Thoracic aorta (tissue), 2 donors: ENCODE measurements around the gene ST6GALNAC4. TPM values are rescaled to one million over a fixed set of nuclear protein-coding genes. Genes with fewer than 3 reads are reported as not detected.

Experiments
- ATAC-seq: fragments of 150-250 bp; one replicate; pipeline ENCODE4 v1.8.0; 2017; ENCODE audit warnings: low read depth; ENCODE audit not compliant: insufficient number of reproducible peaks, low FRiP score
- DNase-seq: peaks from one replicate; pipeline ENCODE4 v3.0.0-alpha.2; 2020; ENCODE audit warnings: low spot score
- H3K27ac ChIP-seq, 2 donors: fragments of 200-600 bp; sonication (generic); 1 replicate in 1 of 2; 2 replicates in 1 of 2; pipeline ENCODE4 v1.5.1; 2016; ENCODE audit warnings: mild to moderate bottlenecking in 2 of 2, moderate library complexity in 2 of 2
- H3K27me3 ChIP-seq: fragments of 200-600 bp; sonication (generic); replicated peaks from 2 replicates; pipeline ENCODE4 v1.6.0; 2016; ENCODE audit warnings: mild to moderate bottlenecking; ENCODE audit not compliant: insufficient read depth
- H3K36me3 ChIP-seq: fragments of 200-600 bp; sonication (generic); one replicate; pipeline ENCODE4 v1.5.1; 2016
- H3K4me1 ChIP-seq, 2 donors: fragments of 200-600 bp; sonication (generic); 1 replicate in 1 of 2; 2 replicates in 1 of 2; pipeline versions ENCODE4 v1.5.1 to v1.6.0; 2016; ENCODE audit warnings: low read depth in 2 of 2, mild to moderate bottlenecking in 1 of 2; ENCODE audit not compliant: control insufficient read depth in 1 of 2
- H3K4me3 ChIP-seq: fragments of 200-600 bp; sonication (generic); 2 replicates; pipeline ENCODE4 v1.5.1; 2016; ENCODE audit warnings: mild to moderate bottlenecking
- H3K9me3 ChIP-seq: fragments of 200-600 bp; sonication (generic); 2 replicates; pipeline ENCODE4 v1.5.1; 2016
- CTCF ChIP-seq: fragments of 200-600 bp; sonication (generic); IDR thresholded peaks from one replicate; pipeline ENCODE4 v1.5.1; 2019; ENCODE audit warnings: antibody characterized with exemption
- total RNA-seq, 2 donors: library from RNA; depleted of rRNA; stranded (reverse); fragments of >200 nt; gene quantifications; one replicate each; pipeline versions ENCODE4 v1.1.0 to v1.2.3, GENCODE V29; 2016

The ST6GALNAC4 gene
- total RNA-seq, 2 donors from 2014 or later: 45.0 to 61.2 TPM

DNA sequence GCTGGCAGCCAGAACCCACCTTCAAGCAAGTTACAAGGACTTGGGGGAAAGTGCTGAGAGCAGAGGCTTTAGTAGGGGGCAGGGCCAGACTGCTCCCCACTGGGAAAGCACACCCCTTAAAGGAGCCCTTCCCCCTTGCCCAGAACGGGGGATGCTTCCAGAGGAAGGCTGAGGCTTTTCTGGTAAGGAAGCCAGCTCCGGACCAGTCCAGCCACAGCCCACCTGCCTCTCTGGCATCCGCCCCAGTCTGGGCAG lies 25.0 kb upstream of the ST6GALNAC4 start:
- H3K4me3 ChIP-seq: no peak overlapping the region
- H3K27ac ChIP-seq: no peak overlapping the region
- ATAC-seq (no peak), DNase-seq (no peak)
- H3K4me1 ChIP-seq: peaks cover 4 to 15% of the 10 kb centered on the region in 2 donors
- H3K27me3 ChIP-seq: no peaks in the 10 kb centered on the region
- no peak for TF ChIP-seq CTCF
- H3K36me3 ChIP-seq: peaks cover 26% of the 10 kb centered on the region
- H3K9me3 ChIP-seq: no peaks in the 10 kb centered on the region

DNA sequence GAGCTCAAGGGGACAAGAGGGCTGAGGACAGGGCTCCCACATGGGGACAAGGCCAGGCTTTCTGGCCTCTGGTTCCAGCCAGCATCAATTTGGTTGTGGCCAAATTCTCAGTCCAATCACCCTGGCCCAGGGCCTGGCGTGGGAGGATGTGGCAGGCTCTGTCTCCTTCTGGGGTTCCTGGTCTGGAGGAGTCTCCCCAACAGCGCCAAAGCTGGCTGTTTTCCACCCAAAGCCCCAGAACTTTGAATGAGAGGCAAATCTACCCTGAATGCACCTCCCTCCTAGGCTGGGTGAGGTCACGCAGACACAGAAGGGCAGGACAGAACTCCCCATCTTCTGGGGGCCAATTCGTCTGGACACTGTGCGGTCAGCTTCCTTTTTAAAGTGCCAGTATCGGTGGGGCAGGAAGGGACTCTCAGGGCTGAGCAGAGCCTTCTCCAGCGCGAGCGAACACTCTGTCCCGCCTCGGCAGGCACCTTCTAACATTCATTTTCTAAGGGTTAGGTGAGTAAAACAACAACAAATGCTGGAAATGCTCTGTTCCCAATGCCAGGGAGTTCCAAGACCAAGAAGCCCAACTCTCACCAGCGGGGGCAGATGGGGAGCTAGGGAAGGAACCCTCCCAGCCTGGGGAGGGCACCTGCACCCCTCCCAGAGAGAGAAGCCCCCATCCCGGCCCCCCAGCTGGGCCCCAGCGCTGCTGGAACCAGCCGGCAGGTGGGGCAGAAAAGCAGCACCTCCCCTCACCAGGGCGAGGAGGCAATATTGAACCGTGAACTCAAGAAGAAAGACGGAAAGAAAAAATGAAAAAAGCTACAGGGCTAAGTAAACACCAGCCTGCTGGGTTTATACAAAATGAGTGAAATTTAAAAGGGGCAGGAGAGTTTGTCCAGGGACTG lies 24.5 kb upstream of the ST6GALNAC4 start:
- no peaks in the 10 kb centered on the region for H3K27me3 ChIP-seq
- ATAC-seq (no peak), DNase-seq (no peak)
- H3K27ac ChIP-seq: no peak overlapping the region
- H3K9me3 ChIP-seq: no peaks in the 10 kb centered on the region
- no peak overlapping the region for H3K4me3 ChIP-seq
- no peak for TF ChIP-seq CTCF
- H3K36me3 ChIP-seq: peaks cover 20% of the 10 kb centered on the region
- H3K4me1 ChIP-seq: peaks cover 8 to 20% of the 10 kb centered on the region in 2 donors

GRCh38 chr9:127940593-127940992 lies 23.8 kb upstream of the ST6GALNAC4 start:
- DNase-seq: no peak
- H3K4me3 ChIP-seq: no peak overlapping the region
- ATAC-seq: no peak
- H3K4me1 ChIP-seq: peaks cover 12 to 28% of the 10 kb centered on the region in 2 donors
- no peaks in the 10 kb centered on the region for H3K27me3 ChIP-seq
- peaks cover 20% of the 10 kb centered on the region for H3K36me3 ChIP-seq
- H3K9me3 ChIP-seq: no peaks in the 10 kb centered on the region
- no peak for TF ChIP-seq CTCF
- H3K27ac ChIP-seq: no peak overlapping the region

DNA sequence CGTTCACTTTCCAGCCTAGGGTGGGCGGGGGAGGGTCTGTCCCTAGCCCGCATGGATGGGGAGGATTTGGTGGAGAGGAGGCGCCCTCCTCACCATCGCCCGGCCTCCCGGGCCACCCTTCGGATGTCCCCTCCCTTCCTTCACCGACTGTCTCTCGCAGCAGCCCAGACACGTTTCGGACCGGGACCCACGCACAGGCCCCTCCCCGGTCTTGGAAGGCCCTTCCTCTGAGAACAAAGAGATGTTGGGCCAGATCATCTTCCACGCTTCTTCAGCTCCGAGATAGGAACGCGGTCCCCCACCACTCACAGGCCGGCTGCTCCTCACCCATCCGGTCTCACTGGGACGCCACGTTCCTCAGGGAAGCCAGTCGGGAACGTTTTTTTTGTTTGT lies 21.5 kb upstream of the ST6GALNAC4 start:
- H3K4me3 ChIP-seq: peak overlapping the region; percentile 84
- no peaks in the 10 kb centered on the region for H3K9me3 ChIP-seq
- no peak overlapping the region for H3K27ac ChIP-seq
- no peak for ATAC-seq
- no peak for TF ChIP-seq CTCF
- H3K4me1 ChIP-seq: peaks cover 12 to 31% of the 10 kb centered on the region in 2 donors
- DNase-seq: no peak
- H3K36me3 ChIP-seq: peaks cover 8% of the 10 kb centered on the region
- H3K27me3 ChIP-seq: no peaks in the 10 kb centered on the region

DNA sequence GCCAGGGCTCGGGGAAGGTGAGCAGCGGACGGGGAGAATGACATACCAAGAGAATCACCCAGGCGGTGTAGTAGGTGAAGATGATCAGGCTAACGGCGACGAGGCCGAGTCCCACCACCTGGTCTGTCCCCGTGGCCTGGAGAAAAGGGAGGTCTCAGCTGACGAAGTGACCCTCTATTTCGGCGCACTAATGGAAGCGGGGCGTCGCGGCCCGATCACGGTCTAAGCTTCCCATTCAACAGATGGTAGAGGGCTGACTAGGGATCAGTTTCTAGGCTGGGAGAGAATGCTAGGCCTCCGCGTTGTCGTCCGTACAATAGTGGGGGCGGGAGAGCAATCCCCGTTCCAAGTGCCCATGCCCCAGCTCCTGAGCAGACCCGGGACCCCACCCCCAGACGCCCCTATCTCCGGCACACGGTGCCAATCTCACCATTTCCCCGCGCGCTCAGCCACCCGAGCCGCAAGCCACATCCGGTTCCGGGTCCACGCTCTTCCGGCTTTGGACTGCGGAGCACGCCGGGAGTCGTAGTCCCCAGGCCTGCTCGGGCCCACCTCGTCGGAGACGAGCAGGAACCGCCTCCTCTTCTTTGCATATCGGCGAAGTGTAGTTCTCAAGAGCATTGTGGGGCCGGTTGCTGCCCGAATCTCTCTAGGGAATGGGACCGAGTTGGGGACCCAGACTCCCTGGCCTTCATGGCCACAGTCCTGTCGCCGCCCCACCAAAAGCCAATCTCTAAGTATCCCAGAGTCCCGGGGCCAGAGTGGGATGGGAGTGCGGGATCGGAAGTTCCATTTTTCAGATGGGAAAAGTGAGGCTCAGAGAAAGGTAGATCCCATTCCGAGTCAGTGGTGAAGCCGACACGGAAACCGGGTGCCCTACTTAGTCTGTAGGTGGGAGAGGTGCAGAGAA lies 20.8 kb upstream of the ST6GALNAC4 start, which contains the start of gene DPM2:
Gene DPM2 (minus strand): TSS at position 467 of the 910 bp plus-strand sequence. CDS start 34 bp downstream, at position 433.
- no peak for TF ChIP-seq CTCF
- Histone ChIP-seq H3K27me3 (no peaks in the 10 kb centered on the region), H3K4me1 (peaks cover 12 to 31% of the 10 kb centered on the region in 2 donors), H3K36me3 (peaks cover 5% of the 10 kb centered on the region), H3K9me3 (no peaks in the 10 kb centered on the region), H3K4me3 (peak within 1 kb of the TSS; percentile 84), H3K27ac (no peak within 1 kb of the TSS)
- no peak for DNase-seq
- ATAC-seq: no peak
